Stimulated activated naive B cell treated with anti-CD40 and anti-IgM and Interleukin-4, amounts not matched to agents 10 μg/mL and 1 μg/mL and 100 μg/mL, for 72 hours (primary cell): Measurements from ENCODE around the gene BCL10.

Experiments
- ATAC-seq, 2 donors: fragments of 150-1000 bp; cut with Tn5 transposase; replicated peaks; 2 replicates each; pipeline ENCODE4 v1.10.0; 2021; ENCODE audit warnings: moderate library complexity in 1 of 2
- DNase-seq: peaks from one replicate; pipeline ENCODE4 v3.0.0; 2021
- H3K27ac Mint-ChIP-seq: one replicate; pipeline ENCODE4 v1.8.0; 2022; ENCODE audit warnings: mild to moderate bottlenecking, mixed read lengths
- H3K27me3 Mint-ChIP-seq, 2 donors: one replicate each; pipeline ENCODE4 v1.8.0; 2022; ENCODE audit warnings: mixed read lengths in 2 of 2
- H3K36me3 Mint-ChIP-seq, 2 donors: one replicate each; pipeline ENCODE4 v1.8.0; 2022; ENCODE audit warnings: mixed read lengths in 2 of 2, mild to moderate bottlenecking in 1 of 2
- H3K4me1 Mint-ChIP-seq, 2 donors: one replicate each; pipeline ENCODE4 v1.8.0; 2022; ENCODE audit warnings: mixed read lengths in 2 of 2, mild to moderate bottlenecking in 1 of 2
- H3K4me3 Mint-ChIP-seq, 2 donors: one replicate each; pipeline ENCODE4 v1.8.0; 2022; ENCODE audit warnings: mild to moderate bottlenecking in 2 of 2, mixed read lengths in 2 of 2, moderate library complexity in 1 of 2
- H3K9me3 Mint-ChIP-seq, 2 donors: one replicate each; pipeline ENCODE4 v1.8.0; 2022; ENCODE audit warnings: mixed read lengths in 2 of 2, mild to moderate bottlenecking in 1 of 2

BCL10 gene

GRCh38 chr1:85240174-85240601, 36.2 kb downstream of the BCL10 start:
- Mint-ChIP-seq H3K27ac (no peak overlapping the region), H3K9me3 (no peaks in the 10 kb centered on the region), H3K27me3 (peaks cover 6 to 8% of the 10 kb centered on the region in 2 donors), H3K4me3 (no peak overlapping the region), H3K36me3 (no peaks in the 10 kb centered on the region), H3K4me1 (peaks cover 0 to 10% of the 10 kb centered on the region in 2 donors)
- peak; percentile 47 to 66 for ATAC-seq
- DNase-seq, result no peak

- Mint-ChIP-seq H3K4me3 (no peak overlapping the region), H3K9me3 (no peaks in the 10 kb centered on the region), H3K27me3 (peaks cover 6 to 8% of the 10 kb centered on the region in 2 donors), H3K4me1 (peaks cover 0 to 10% of the 10 kb centered on the region in 2 donors), H3K27ac (no peak overlapping the region), H3K36me3 (no peaks in the 10 kb centered on the region)
- ATAC-seq (no peak), DNase-seq (no peak)
These were observed 38.8 kb downstream of the BCL10 start for GRCh38 chr1:85237613-85238012.

- no peaks in the 10 kb centered on the region for H3K4me1 Mint-ChIP-seq
- H3K27ac Mint-ChIP-seq, result no peak overlapping the region
- H3K9me3 Mint-ChIP-seq, result no peaks in the 10 kb centered on the region
- peaks cover 0 to 5% of the 10 kb centered on the region in 2 donors for H3K27me3 Mint-ChIP-seq
- H3K4me3 Mint-ChIP-seq, result no peak overlapping the region
- ATAC-seq, result peak in 1 of 2 donors; percentile 31
- no peaks in the 10 kb centered on the region for H3K36me3 Mint-ChIP-seq
- DNase-seq, result no peak
These were observed 46.0 kb downstream of the BCL10 start for GRCh38 chr1:85230305-85230977.

GRCh38 chr1:85229574-85230097, 46.8 kb downstream of the BCL10 start:
- peaks cover 0 to 5% of the 10 kb centered on the region in 2 donors for H3K27me3 Mint-ChIP-seq
- H3K4me1 Mint-ChIP-seq, result no peaks in the 10 kb centered on the region
- H3K9me3 Mint-ChIP-seq, result no peaks in the 10 kb centered on the region
- no peaks in the 10 kb centered on the region for H3K36me3 Mint-ChIP-seq
- DNase-seq (no peak), ATAC-seq (no peak)
- no peak overlapping the region for H3K27ac Mint-ChIP-seq
- H3K4me3 Mint-ChIP-seq, result no peak overlapping the region

GRCh38 chr1:85228972-85229371, 47.5 kb downstream of the BCL10 start:
- H3K36me3 Mint-ChIP-seq, result no peaks in the 10 kb centered on the region
- DNase-seq, result no peak
- no peaks in the 10 kb centered on the region for H3K4me1 Mint-ChIP-seq
- no peak overlapping the region for H3K27ac Mint-ChIP-seq
- H3K4me3 Mint-ChIP-seq, result no peak overlapping the region
- no peaks in the 10 kb centered on the region for H3K9me3 Mint-ChIP-seq
- peaks cover 0 to 5% of the 10 kb centered on the region in 2 donors for H3K27me3 Mint-ChIP-seq
- ATAC-seq, result no peak

- Mint-ChIP-seq H3K4me3 (no peak overlapping the region), H3K36me3 (no peaks in the 10 kb centered on the region), H3K27ac (no peak overlapping the region), H3K27me3 (peaks cover 4 to 8% of the 10 kb centered on the region in 2 donors), H3K4me1 (no peaks in the 10 kb centered on the region), H3K9me3 (no peaks in the 10 kb centered on the region)
- DNase-seq (no peak), ATAC-seq (no peak)
These were observed 50.6 kb downstream of the BCL10 start for GRCh38 chr1:85225624-85226380.

GRCh38 chr1:85224734-85225623, 51.5 kb downstream of the BCL10 start:
- Mint-ChIP-seq H3K27ac (no peak overlapping the region), H3K36me3 (no peaks in the 10 kb centered on the region), H3K27me3 (peaks cover 8 to 14% of the 10 kb centered on the region in 2 donors), H3K4me1 (no peaks in the 10 kb centered on the region), H3K9me3 (no peaks in the 10 kb centered on the region), H3K4me3 (no peak overlapping the region)
- DNase-seq (no peak), ATAC-seq (no peak)

- Mint-ChIP-seq H3K27me3 (peaks cover 11 to 13% of the 10 kb centered on the region in 2 donors), H3K4me1 (no peaks in the 10 kb centered on the region), H3K27ac (no peak overlapping the region), H3K9me3 (no peaks in the 10 kb centered on the region), H3K36me3 (no peaks in the 10 kb centered on the region), H3K4me3 (no peak overlapping the region)
- no peak for ATAC-seq
- DNase-seq, result no peak
These were observed 52.1 kb downstream of the BCL10 start for GRCh38 chr1:85224295-85224694.

- Mint-ChIP-seq H3K27ac (no peak overlapping the region), H3K27me3 (peaks cover 9 to 13% of the 10 kb centered on the region in 2 donors), H3K4me3 (no peak overlapping the region), H3K9me3 (no peaks in the 10 kb centered on the region), H3K4me1 (no peaks in the 10 kb centered on the region), H3K36me3 (no peaks in the 10 kb centered on the region)
- ATAC-seq (no peak), DNase-seq (no peak)
These were observed 53.1 kb downstream of the BCL10 start for GRCh38 chr1:85223334-85223733.

GRCh38 chr1:85220756-85221201, 55.7 kb downstream of the BCL10 start:
- Mint-ChIP-seq H3K4me1 (no peaks in the 10 kb centered on the region), H3K4me3 (no peak overlapping the region), H3K27ac (no peak overlapping the region), H3K27me3 (peaks cover 14 to 21% of the 10 kb centered on the region in 2 donors), H3K9me3 (no peaks in the 10 kb centered on the region), H3K36me3 (no peaks in the 10 kb centered on the region)
- no peak for ATAC-seq
- DNase-seq, result no peak

GRCh38 chr1:85219853-85220610, 56.4 kb downstream of the BCL10 start:
- ATAC-seq, result no peak
- no peak overlapping the region for H3K4me3 Mint-ChIP-seq
- H3K9me3 Mint-ChIP-seq, result no peaks in the 10 kb centered on the region
- H3K27ac Mint-ChIP-seq, result no peak overlapping the region
- no peak for DNase-seq
- H3K27me3 Mint-ChIP-seq, result peaks cover 18 to 27% of the 10 kb centered on the region in 2 donors
- no peaks in the 10 kb centered on the region for H3K4me1 Mint-ChIP-seq
- no peaks in the 10 kb centered on the region for H3K36me3 Mint-ChIP-seq

GRCh38 chr1:85216697-85217096, 59.7 kb downstream of the BCL10 start:
- Mint-ChIP-seq H3K27ac (no peak overlapping the region), H3K36me3 (no peaks in the 10 kb centered on the region), H3K27me3 (peaks cover 18 to 32% of the 10 kb centered on the region in 2 donors), H3K9me3 (no peaks in the 10 kb centered on the region), H3K4me1 (no peaks in the 10 kb centered on the region), H3K4me3 (no peak overlapping the region)
- ATAC-seq (no peak), DNase-seq (no peak)
